HG02642 (cell line): ENCODE data around the gene RHOV.

Experiments used
- ATAC-seq: cut with Tn5 transposase; IDR thresholded peaks from one replicate; pipeline ENCODE4 v1.9.1; 2021; ENCODE audit warnings: mild to moderate bottlenecking; ENCODE audit not compliant: unreplicated experiment, poor library complexity

The RHOV gene

DNA sequence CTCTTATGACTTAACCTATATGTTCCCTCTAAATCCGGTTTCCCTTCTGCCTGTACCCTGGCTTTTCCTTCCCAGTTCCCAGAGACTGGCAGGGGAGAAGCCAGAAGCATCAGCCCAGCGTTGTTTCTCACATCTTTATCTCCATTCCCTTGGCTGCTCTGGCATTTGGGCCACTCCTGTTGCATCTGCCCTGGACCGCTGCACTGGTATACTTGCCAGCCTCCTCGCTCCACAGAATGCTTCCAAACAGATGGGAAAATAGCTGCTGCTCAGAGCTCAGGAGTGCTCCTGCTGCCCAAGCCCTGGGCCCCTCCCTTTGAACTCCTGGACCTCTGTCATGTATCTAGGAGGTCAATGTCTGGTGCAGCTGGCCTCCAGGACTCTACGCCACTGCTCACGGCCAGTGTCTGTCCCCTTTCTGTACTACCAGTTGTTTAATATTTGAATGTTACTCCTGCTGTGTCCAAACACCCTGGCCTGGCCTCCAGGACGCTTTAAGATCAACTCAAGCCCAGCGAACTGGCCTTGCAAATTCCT lies 23.4 kb downstream of the RHOV start:
- no peak for ATAC-seq

GRCh38 chr15:40847223-40847961 lies 26.6 kb downstream of the RHOV start:
- ATAC-seq, result peak; percentile 57

DNA sequence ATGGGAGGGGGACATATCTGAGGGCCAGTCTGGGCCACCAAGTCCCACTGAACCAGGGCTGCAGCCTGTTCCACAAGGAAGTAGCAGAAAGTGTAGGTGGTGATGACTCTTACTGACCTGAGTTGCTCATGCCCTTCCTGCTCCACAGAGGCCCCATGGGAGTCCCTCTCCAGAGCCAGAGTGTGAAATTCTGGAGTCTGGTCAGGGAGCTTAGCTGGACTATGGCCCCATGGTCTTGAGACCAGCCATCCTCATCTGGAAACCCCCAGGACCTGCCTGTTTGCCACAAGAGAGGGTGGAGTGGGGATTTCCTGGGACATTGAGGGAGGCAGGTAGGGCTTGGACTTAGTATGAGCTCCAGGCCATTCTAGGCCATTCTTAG lies 27.2 kb downstream of the RHOV start:
- peak; percentile 28 for ATAC-seq

- ATAC-seq, result no peak
Observed at GRCh38 chr15:40845511-40846284, 28.3 kb downstream of the RHOV start.

DNA sequence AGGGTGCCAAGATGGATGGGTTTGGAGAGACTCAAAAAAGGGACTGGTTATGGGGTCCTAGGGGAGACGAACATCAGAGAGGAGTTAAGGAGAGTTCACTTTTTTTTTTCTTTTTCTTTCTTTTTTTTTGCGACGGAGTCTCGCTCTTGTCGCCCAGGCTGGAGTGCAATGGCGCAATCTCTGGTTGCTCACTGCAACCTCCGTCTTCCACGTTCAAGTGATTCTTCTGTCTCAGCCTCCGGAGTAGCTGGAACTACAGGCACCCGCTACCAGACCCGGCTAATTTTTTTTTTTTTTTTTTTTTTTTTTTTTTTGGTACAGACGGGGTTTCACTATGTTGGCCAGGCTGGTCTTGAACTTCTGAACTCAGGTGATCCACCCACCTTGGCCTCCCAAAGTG lies 29.0 kb downstream of the RHOV start:
- no peak for ATAC-seq

- no peak for ATAC-seq
Observed at GRCh38 chr15:40844696-40845030, 29.4 kb downstream of the RHOV start.

- ATAC-seq, result no peak
Observed at GRCh38 chr15:40843885-40844695, 29.9 kb downstream of the RHOV start, which contains the start of gene SPINT1. TSS of gene SPINT1 (plus strand) at chr15:40844048. CDS start at chr15:40844555, 507 bp downstream.

GRCh38 chr15:40843261-40843884 lies 30.7 kb downstream of the RHOV start:
- no peak for ATAC-seq

DNA sequence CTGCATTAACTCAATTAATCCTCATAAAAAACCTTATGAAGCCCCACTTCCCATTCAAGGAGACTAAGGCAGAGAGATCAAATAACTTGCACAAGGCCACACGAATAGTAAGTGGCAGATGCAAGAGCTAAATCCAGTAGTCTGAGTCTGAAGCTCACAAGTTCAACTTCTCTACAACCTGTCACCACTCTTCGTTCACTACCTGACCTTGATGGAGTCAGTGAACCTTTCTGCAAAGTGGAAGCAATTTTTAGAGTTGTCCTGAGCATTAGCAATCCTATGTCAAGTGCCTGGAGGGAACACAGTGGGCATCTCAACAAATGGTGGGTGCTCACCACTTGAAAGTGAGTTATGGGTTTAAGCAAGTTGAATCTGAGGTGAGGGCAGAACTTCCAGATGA lies 32.3 kb downstream of the RHOV start:
- no peak for ATAC-seq

DNA sequence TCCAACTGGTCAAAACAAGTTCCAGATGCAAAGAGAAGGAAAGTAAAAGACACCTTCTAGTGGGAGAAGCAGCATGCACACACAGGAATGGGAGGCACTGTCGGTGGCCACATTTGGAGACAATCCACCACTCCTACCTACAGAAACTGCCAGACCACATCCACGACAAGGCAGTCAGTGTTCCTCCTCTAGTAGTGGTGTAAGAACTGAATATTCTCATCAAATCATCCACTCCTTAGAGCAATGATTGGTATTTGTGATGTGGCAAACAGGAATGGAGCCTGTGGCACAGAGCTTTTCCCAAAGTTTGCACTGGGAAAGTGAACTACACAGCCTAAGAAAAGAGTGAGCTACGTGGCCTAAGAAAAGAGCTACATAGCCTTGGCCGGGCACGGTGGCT lies 35.3 kb downstream of the RHOV start:
- no peak for ATAC-seq

GRCh38 chr15:40836020-40836419 lies 38.0 kb downstream of the RHOV start:
- no peak for ATAC-seq

- ATAC-seq, result no peak
Observed at GRCh38 chr15:40832903-40833302, 41.1 kb downstream of the RHOV start.

GRCh38 chr15:40831861-40832260 lies 42.2 kb downstream of the RHOV start:
- no peak for ATAC-seq

GRCh38 chr15:40830884-40831283 lies 43.1 kb downstream of the RHOV start:
- ATAC-seq, result no peak

DNA sequence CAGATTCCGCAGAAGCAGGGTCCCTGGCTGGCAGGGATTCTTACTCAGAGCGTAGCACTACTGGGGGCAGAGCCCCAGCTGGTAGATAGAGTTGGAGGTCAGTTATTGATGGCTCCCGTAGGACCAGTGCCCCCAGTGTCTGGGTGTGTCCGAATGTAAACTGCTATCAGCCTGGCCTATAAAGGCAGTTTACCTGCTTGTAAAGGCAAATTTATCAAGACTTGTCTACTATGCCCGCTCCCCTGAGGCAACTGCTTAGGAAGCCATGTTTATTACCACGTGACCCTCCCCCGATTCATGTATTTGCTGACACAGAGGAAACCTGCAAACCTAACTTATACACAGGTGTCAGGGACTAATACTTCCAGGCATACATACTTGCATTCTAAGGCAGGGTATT lies 44.9 kb downstream of the RHOV start:
- ATAC-seq, result no peak

GRCh38 chr15:40828447-40829036 lies 45.5 kb downstream of the RHOV start, which contains the start of gene PPP1R14D:
TSS of gene PPP1R14D (minus strand) at chr15:40828708. CDS start at chr15:40828641, 67 bp downstream.
- ATAC-seq, result no peak

GRCh38 chr15:40826423-40827075 lies 47.5 kb downstream of the RHOV start:
- ATAC-seq, result no peak

DNA sequence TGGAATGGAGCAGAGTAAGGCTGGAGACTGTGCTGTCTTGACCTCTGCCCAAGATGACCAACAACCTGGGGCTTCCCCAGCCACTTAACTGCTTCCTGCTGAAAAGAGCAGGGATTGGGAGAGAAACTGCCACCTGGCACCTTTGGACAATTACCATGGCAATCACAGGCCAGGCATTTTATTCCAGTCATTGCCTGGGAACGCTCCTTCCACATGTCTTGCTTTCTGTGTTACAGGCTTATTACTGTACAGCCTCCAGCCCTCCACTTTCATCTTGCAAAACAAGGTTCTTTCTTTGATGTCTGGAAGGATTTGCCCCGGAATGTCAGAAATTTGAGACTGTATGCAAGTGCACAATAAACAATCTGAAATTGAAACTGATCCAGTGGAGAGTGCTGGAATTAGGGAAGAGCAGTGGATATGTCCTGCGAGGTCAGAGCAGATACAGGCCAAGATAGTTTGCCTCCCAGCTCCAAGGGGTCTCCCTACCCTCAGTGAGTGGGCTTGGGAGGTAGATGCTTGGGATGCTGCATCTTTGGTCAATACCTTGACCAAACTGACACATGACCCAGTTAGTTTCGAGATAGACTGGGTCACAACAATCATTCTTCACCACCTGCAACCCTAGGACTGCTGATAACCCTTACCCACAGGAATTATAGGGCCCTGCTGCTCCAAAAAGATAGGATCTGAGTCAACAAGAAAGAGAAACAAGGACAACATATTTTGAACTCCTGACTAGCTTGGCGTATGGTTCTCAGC lies 48.2 kb downstream of the RHOV start:
- ATAC-seq, result no peak
